GM13976 (cell line): ENCODE data around the gene ASAP2.

Source experiments
- DNase-seq: peaks from one replicate; pipeline ENCODE4 v3.0.0; 2012; ENCODE audit warnings: low spot score
- CTCF ChIP-seq: IDR thresholded peaks from 2 replicates; pipeline ENCODE4 v1.5.1; 2012; ENCODE audit warnings: borderline replicate concordance, mild to moderate bottlenecking; ENCODE audit not compliant: insufficient read depth; ENCODE audit errors: extremely low read depth, missing control alignments, control extremely low read depth
- in situ Hi-C: fragments of 300-500 bp; cut with MboI; formaldehyde crosslinking; loops from one replicate; pipeline ENCODE4 v1.12.0; 2022; ENCODE audit warnings: low sequenced_read_pairs, mixed read lengths, inconsistent platforms; ENCODE audit not compliant: unreplicated experiment

The ASAP2 gene

DNA sequence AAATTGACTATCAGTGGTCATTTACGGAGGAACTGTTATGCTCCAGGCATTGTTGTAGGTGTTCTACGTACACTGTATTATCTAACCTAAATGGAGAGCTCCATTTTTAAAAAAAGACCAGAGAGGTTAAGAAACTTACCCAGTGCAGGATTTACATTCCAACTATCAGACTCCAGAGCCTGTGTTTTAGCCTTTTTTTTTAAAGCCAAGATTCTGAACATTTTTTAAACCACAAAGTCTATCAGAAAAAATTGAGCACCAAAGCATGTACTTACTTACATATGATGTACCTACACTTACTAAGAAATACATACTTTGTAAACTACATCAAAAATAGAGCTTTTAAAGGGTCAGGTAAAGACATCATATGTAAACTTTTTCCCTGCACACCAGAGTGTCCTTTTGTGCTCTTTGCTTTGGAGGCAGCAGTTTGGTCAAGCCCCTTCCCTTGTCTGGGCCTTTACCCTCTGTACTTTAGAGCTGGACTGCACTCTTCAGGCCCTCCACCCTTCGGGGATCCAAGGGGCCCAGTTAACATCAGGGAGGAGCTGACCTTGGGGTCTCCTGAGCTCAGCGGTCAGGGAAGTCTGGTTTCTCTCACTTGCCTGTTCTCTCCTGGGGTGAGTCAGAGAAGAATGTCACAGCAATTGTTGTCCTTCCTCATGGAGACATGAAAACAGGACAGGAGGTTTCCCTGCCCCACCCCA lies 158.3 kb downstream of the ASAP2 start:
- no peak for TF ChIP-seq CTCF
- no peak for DNase-seq
- in situ Hi-C loops = no loop called here

DNA sequence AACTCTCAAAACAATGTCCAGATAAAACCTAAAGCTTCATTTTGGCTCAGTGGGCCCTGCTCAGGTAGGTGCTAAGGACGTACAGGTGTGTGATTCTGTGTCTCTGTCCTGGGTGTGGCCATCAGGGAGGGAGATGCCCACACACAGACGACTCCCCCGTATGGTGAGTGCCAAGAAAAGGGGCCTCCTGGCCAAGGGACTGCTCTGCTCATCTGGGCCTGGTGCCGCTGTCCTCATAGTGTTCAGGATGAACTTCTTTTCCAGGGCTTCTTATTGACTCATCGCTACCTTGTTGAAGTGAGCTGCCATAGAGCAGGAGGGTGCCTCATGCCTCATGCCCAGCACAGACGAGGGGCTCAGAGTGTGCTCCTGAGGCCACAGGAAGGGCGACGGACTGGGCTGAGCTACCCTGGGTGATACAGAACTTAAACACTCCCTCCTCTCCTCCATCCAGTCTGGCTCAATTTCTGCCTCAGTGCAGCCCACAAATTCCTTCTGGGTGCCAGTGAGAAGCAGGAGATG lies 158.9 kb downstream of the ASAP2 start:
- no peak for DNase-seq
- in situ Hi-C loops = no loop called here

GRCh38 chr2:9366026-9366425 lies 159.4 kb downstream of the ASAP2 start:
- TF ChIP-seq CTCF = no peak
- in situ Hi-C loops = no loop called here
- DNase-seq = no peak

More for the DNA sequence above, 158.9 kb downstream of the ASAP2 start:
- TF ChIP-seq CTCF = no peak

GRCh38 chr2:9370746-9371145 lies 164.1 kb downstream of the ASAP2 start:
- DNase-seq = no peak
- in situ Hi-C loops = no loop called here
- TF ChIP-seq CTCF = no peak

DNA sequence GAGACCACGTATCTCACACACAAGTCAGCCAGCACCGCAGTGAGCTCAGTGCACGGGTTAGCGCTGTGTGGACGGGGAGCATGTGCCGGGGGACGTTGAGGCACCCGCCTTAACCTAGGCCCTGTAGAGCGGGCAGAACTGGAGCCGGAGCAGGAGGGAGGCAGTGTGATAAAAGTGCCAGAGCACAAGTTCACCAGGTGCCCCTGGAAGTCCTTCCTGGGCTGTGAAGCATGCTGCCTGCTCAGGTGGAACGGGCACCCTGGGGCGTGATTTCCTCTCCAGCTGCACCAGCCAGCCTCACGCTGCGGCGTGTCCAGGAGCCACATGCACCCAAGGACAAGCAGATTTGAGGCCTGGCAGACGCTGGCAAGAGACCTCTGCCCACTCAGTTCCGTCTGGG lies 166.4 kb downstream of the ASAP2 start:
- DNase-seq = no peak
- no peak for TF ChIP-seq CTCF
- in situ Hi-C loops = no loop called here

DNA sequence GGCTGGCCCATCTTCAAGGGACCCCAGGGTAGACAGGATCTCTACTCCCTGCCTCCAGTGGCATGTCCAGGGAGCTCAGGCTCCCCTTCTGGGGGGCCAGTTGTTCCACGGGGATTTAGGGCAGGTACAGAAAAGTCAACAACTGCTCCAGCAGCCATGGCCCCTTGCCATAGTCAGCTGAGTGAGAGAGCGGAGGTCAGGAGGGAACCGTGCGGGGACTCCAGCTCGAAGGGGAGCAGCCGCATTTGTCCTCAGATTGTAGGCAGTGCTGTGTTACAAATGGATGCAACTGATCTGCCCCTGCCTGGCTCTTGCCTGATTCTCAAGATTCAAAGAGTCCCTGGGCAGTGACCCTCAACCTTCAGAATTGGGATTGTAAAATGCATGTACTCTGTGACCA lies 166.9 kb downstream of the ASAP2 start:
- no peak for DNase-seq
- TF ChIP-seq CTCF = no peak
- in situ Hi-C loops = no loop called here
